K562 (cell line): Measurements from ENCODE around the gene GOLGA2. TPM values are rescaled to one million over a fixed set of nuclear protein-coding genes. Genes with fewer than 3 reads are reported as not detected.

Experiments
- BDP1 ChIP-seq: IDR thresholded peaks from 3 replicates; pipeline ENCODE4 v1.6.1; 2011; ENCODE audit not compliant: insufficient read length, insufficient read depth
- BMI1 ChIP-seq: fragments of 150-350 bp; IDR thresholded peaks from 2 replicates; pipeline ENCODE4 v1.6.1; 2014; ENCODE audit warnings: low read length
- ESRRB ChIP-seq: fragments of 250-450 bp; sonication (Bioruptor Pico); IDR thresholded peaks from 2 replicates; pipeline ENCODE4 v1.5.0; 2020; ENCODE audit warnings: mild to moderate bottlenecking, moderate library complexity, borderline replicate concordance
- FOS ChIP-seq: IDR thresholded peaks from 3 replicates; pipeline ENCODE4 v1.6.1; 2011; ENCODE audit not compliant: insufficient read length; ENCODE audit errors: extremely low read depth
- JUNB ChIP-seq: fragments of 450-650 bp; formaldehyde crosslinking; conservative IDR thresholded peaks from 2 replicates; pipeline ENCODE4 v1.4.0; 2020; ENCODE audit warnings: mild to moderate bottlenecking
- JUND ChIP-seq, 2 experiments: IDR thresholded peaks; 2 replicates in 1 of 2; 3 replicates in 1 of 2; pipeline ENCODE4 v1.6.1; 2011; ENCODE audit warnings: borderline replicate concordance in 2 of 2, low read depth in 2 of 2, low read length in 2 of 2, improper control_type of control experiment in 1 of 2, missing biosample characterization in 1 of 2, missing genetic modification characterization in 1 of 2, missing genetic modification reagents in 1 of 2
- POLR3G ChIP-seq: IDR thresholded peaks from 2 replicates; pipeline ENCODE4 v1.6.1; 2011; ENCODE audit not compliant: insufficient read length, insufficient replicate concordance; ENCODE audit errors: extremely low read depth
- SAP30 ChIP-seq: fragments of 200-600 bp; sonication (generic); IDR thresholded peaks from 2 replicates; pipeline ENCODE4 v1.6.1; 2012; ENCODE audit warnings: borderline replicate concordance, low read depth, mild to moderate bottlenecking, moderate library complexity, low read length, control low read depth, inconsistent platforms; ENCODE audit not compliant: insufficient read depth, poor library complexity, severe bottlenecking
- SMARCB1 ChIP-seq: IDR thresholded peaks from 2 replicates; pipeline ENCODE4 v1.6.1; 2011; ENCODE audit warnings: improper control_type of control experiment, low read depth; ENCODE audit not compliant: insufficient read length
- STAT5A ChIP-seq: IDR thresholded peaks from 2 replicates; pipeline ENCODE4 v1.6.1; 2012; ENCODE audit warnings: low read length, inconsistent platforms, borderline replicate concordance
- ZNF707 ChIP-seq: fragments of 250-450 bp; sonication (Bioruptor Pico); conservative IDR thresholded peaks from 2 replicates; pipeline ENCODE4 v1.8.0; 2022; ENCODE audit warnings: inconsistent platforms, mild to moderate bottlenecking, moderate library complexity
- polyA plus RNA-seq, 8 experiments: library from polyadenylated mRNA; depleted of rRNA in 4 of 8; stranded (reverse) in 5 of 8; unstranded in 3 of 8; fragments of >200 nt; fragmentation: Nextera tagmentation in 2 of 8; fragmentation: Illumina TruSeq in 1 of 8; extraction: Ambion mirVana in 2 of 8; extraction: Trizol in 1 of 8; gene quantifications; 2 replicates each; pipeline versions ENCODE4 v1.2.1 to v1.2.3, GENCODE V29; 2011 to 2014; ENCODE audit warnings: inconsistent platforms in 1 of 8, missing spikeins in 1 of 8
- total RNA-seq, 7 experiments: library from RNA; depleted of rRNA in 6 of 7; stranded (reverse); fragments of >200 nt in 6 of 7; fragmentation: Illumina TruSeq in 2 of 7; extraction: Trizol in 2 of 7; gene quantifications; 2 replicates each; pipeline versions ENCODE4 v1.2.1 to v1.2.3, GENCODE V29; 2011 to 2021; ENCODE audit warnings: low replicate concordance in 1 of 7
- TF ChIP-seq, protein P1 (sequence below): fragments of 450-650 bp; formaldehyde crosslinking; IDR thresholded peaks from 2 replicates; pipeline ENCODE4 v1.4.0; 2020; ENCODE audit warnings: mild to moderate bottlenecking, moderate library complexity
- TF ChIP-seq, protein P2 (sequence below): fragments of 450-650 bp; IDR thresholded peaks from 2 replicates; pipeline ENCODE4 v1.6.1; 2016; ENCODE audit warnings: mild to moderate bottlenecking, moderate library complexity

GOLGA2 gene
- total and polyA plus RNA-seq, 9 of the 15 experiments (the other 6 are each of a cell fraction or from before 2014, with no cell fraction given): 15.7 to 138 (median 76.0) TPM

DNA sequence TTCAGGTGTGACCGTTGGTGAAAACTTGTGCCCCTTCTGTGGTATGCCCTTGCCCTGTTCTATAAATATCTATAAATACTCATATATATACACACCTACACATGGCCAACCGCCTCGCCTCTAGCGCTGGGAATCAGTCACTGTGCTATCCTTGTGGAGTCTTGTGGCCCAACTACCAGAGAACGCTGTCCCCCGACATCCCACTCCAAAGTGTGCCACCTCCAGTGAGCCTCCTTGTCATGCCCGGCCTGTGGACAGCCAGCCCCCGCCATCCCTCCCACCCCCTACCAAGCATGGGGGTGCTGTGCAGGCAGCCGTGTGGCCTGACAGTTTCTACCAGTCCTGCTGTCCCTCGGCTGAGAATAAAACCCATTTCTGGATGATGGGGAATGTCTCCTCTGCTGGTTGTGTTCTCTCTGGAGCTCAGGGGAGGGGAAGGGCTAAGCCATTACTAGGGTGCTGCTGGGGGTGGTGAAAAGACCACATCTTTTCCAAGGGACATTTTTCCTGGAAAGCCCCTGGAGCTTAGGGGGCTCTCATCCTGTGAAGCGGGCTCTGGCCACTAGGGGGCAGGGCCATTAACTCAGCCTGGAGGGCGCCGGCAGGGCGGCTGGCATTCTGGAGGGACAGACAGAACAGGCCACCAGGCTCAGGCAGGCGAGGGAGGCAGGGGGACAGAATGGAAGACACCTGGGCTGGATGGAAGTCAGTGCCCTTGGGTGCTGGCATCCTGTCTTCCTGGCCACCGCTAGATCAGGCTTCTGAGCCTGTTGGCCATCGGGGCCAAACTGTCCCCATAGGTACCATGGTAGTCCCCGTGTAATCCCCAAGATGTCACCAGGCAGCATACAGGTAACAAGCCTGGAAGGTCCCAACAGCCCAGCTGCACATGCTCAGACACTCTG is 20.7 kb downstream of the GOLGA2 start (continued):
- TF ChIP-seq JUND (IDR thresholded peaks at IDR 0.05; ENCODE audit: borderline replicate concordance, low read depth, low read length) (peak; percentile 55), JUND (tag; IDR thresholded peaks at IDR 0.05; ENCODE audit: borderline replicate concordance, low read depth, low read length) (no peak; the same call in 2 of the 3 replicates), POLR3G (no peak), BMI1 (peak; percentile 41; the same call in 1 of the 2 replicates), ESRRB (CRISPR knock-in tag) (no peak), JUNB (CRISPR knock-in tag) (0 out of 2 replicates have a peak, but pooled peaks have one; percentile 7), SMARCB1 (no peak), SAP30 (no peak), BDP1 (no peak), ZNF707 (CRISPR knock-in tag) (no peak), STAT5A (peak; percentile 47; the same call in 1 of the 2 replicates), FOS (no peak)
- TF ChIP-seq, protein P1, sequence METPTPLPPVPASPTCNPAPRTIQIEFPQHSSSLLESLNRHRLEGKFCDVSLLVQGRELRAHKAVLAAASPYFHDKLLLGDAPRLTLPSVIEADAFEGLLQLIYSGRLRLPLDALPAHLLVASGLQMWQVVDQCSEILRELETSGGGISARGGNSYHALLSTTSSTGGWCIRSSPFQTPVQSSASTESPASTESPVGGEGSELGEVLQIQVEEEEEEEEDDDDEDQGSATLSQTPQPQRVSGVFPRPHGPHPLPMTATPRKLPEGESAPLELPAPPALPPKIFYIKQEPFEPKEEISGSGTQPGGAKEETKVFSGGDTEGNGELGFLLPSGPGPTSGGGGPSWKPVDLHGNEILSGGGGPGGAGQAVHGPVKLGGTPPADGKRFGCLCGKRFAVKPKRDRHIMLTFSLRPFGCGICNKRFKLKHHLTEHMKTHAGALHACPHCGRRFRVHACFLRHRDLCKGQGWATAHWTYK (CRISPR knock-in tag): peak; percentile 59; the same call in 1 of the 2 replicates
- TF ChIP-seq, protein P2, sequence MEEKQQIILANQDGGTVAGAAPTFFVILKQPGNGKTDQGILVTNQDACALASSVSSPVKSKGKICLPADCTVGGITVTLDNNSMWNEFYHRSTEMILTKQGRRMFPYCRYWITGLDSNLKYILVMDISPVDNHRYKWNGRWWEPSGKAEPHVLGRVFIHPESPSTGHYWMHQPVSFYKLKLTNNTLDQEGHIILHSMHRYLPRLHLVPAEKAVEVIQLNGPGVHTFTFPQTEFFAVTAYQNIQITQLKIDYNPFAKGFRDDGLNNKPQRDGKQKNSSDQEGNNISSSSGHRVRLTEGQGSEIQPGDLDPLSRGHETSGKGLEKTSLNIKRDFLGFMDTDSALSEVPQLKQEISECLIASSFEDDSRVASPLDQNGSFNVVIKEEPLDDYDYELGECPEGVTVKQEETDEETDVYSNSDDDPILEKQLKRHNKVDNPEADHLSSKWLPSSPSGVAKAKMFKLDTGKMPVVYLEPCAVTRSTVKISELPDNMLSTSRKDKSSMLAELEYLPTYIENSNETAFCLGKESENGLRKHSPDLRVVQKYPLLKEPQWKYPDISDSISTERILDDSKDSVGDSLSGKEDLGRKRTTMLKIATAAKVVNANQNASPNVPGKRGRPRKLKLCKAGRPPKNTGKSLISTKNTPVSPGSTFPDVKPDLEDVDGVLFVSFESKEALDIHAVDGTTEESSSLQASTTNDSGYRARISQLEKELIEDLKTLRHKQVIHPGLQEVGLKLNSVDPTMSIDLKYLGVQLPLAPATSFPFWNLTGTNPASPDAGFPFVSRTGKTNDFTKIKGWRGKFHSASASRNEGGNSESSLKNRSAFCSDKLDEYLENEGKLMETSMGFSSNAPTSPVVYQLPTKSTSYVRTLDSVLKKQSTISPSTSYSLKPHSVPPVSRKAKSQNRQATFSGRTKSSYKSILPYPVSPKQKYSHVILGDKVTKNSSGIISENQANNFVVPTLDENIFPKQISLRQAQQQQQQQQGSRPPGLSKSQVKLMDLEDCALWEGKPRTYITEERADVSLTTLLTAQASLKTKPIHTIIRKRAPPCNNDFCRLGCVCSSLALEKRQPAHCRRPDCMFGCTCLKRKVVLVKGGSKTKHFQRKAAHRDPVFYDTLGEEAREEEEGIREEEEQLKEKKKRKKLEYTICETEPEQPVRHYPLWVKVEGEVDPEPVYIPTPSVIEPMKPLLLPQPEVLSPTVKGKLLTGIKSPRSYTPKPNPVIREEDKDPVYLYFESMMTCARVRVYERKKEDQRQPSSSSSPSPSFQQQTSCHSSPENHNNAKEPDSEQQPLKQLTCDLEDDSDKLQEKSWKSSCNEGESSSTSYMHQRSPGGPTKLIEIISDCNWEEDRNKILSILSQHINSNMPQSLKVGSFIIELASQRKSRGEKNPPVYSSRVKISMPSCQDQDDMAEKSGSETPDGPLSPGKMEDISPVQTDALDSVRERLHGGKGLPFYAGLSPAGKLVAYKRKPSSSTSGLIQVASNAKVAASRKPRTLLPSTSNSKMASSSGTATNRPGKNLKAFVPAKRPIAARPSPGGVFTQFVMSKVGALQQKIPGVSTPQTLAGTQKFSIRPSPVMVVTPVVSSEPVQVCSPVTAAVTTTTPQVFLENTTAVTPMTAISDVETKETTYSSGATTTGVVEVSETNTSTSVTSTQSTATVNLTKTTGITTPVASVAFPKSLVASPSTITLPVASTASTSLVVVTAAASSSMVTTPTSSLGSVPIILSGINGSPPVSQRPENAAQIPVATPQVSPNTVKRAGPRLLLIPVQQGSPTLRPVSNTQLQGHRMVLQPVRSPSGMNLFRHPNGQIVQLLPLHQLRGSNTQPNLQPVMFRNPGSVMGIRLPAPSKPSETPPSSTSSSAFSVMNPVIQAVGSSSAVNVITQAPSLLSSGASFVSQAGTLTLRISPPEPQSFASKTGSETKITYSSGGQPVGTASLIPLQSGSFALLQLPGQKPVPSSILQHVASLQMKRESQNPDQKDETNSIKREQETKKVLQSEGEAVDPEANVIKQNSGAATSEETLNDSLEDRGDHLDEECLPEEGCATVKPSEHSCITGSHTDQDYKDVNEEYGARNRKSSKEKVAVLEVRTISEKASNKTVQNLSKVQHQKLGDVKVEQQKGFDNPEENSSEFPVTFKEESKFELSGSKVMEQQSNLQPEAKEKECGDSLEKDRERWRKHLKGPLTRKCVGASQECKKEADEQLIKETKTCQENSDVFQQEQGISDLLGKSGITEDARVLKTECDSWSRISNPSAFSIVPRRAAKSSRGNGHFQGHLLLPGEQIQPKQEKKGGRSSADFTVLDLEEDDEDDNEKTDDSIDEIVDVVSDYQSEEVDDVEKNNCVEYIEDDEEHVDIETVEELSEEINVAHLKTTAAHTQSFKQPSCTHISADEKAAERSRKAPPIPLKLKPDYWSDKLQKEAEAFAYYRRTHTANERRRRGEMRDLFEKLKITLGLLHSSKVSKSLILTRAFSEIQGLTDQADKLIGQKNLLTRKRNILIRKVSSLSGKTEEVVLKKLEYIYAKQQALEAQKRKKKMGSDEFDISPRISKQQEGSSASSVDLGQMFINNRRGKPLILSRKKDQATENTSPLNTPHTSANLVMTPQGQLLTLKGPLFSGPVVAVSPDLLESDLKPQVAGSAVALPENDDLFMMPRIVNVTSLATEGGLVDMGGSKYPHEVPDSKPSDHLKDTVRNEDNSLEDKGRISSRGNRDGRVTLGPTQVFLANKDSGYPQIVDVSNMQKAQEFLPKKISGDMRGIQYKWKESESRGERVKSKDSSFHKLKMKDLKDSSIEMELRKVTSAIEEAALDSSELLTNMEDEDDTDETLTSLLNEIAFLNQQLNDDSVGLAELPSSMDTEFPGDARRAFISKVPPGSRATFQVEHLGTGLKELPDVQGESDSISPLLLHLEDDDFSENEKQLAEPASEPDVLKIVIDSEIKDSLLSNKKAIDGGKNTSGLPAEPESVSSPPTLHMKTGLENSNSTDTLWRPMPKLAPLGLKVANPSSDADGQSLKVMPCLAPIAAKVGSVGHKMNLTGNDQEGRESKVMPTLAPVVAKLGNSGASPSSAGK: no peak
